NCI-H2196 (cell line): ENCODE measurements around the gene KAT7.

Experiments used
- DNase-seq: peaks from one replicate; lab custom pipeline; 2025; ENCODE audit not compliant: unreplicated experiment; lab: John Stamatoyannopoulos, UW

Gene KAT7

DNA sequence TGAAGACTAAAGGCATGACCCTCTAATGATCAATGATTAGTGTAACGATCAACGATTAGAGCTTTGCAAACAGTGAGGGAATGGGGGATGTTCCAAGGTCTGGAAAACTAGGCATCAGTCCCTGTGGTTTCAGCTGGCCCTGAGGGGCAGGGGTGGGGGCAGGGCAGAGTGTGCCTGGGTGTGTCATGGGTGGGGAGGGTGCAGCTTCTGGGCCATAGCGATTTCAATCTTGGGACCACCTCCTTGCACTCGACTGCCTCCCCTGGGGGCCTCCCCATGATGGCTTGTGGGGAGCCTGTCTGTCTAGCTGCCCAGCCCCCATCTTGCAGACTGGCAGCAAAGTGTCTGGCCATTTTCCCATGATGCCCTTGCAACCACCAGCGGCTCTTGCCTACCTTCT lies 51.0 kb downstream of the KAT7 start:
- DNase-seq, result no peak

DNA sequence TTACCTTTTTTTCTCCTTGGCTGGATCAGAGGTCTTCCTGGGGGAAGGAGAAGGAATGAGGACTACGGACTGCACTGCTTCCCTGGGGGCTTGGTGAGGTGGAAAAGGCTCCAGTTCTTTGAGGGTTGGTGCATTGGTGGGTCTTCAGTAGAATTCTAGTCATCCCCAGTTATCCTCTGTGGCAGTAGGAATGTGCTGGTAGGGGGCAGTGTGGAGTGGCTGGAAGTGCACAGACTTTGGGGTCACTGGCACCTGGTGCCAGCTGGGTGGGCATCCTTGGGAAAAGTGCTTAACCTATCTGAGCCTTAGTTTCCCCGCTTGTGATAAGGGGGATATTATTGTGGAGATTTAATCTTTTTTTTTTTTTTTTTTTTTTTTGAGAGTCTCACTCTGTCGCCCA lies 53.1 kb downstream of the KAT7 start:
- DNase-seq, result no peak

- DNase-seq, result no peak
Observed at GRCh38 chr17:49842371-49842770, 53.9 kb downstream of the KAT7 start.

GRCh38 chr17:49842846-49843245 lies 54.4 kb downstream of the KAT7 start:
- no peak for DNase-seq

DNA sequence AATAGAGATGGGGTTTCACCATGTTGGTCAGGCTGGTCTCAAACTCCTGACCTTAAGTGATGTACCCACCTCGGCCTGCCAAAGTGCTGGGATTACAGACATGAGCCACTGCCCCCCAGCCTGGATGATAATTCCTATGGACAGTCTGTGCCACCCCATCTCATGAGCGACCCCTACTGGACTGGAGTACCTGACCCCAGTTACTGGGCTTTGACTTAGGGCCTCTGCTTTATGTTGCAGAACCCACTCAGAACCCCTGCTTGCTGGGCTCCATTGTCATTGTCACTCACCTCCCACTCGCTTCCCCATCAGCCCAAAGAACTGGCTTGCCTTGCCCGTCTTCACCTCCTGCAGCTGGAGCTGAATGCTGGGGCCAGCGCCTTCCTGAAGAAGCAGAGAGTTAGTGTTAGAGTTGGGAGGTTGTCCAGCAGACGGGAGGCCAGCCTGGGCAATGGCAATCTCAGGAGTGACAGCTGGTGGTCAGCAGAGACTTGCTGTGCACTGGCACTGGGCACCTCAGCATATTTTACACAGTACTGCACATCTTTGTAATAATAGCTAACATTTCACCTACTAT lies 55.4 kb downstream of the KAT7 start:
- no peak for DNase-seq

GRCh38 chr17:49845321-49845720 lies 56.8 kb downstream of the KAT7 start:
- no peak for DNase-seq

- no peak for DNase-seq
Observed at GRCh38 chr17:49846938-49847712, 58.6 kb downstream of the KAT7 start.

DNA sequence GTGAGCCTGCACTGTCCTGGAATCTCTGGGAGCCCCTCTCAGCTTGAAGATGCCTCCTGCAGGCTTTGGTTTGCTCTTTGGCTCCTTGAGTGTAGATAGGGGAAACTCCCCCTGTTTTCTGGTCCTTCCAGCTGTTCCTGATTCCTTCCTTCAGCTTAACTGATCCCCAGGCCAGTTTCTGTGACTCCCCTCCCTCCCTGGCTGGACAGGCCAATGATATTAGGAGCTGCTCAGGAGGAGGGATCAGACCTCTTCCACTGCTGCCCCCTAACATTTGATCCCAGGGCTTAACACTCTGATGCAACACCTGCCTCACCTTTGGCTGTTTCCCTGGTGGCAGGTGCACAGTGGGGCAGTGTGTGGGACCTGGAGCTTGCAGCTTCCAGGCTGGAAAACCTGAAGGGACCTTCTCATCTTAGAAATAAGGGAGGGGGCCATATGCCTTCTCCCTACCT lies 59.6 kb downstream of the KAT7 start, which contains the start of gene TAC4:
TSS of gene TAC4 (minus strand) at position 51 of the 455 bp plus-strand sequence. CDS start 52 bp downstream, outside the sequence.
- DNase-seq, result no peak

DNA sequence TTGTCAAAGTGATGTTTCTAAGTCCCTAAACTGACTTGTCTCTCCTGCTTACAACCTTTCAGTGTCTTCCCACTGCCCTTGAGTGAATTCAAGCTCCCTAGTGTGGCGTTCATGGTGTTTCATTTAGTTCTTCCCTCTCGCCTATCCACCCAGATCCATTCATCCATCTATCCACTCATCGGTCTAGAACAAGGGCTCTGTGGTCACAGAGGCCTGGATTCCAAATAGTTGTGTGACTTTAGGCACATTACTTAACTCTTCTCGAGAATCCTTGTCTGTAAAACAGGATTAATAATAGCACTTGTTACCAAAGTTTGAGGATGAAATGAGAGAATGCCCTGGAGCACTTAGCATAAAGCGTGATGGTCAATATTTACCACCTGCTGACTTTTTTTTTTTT lies 60.3 kb downstream of the KAT7 start:
- DNase-seq, result no peak

DNA sequence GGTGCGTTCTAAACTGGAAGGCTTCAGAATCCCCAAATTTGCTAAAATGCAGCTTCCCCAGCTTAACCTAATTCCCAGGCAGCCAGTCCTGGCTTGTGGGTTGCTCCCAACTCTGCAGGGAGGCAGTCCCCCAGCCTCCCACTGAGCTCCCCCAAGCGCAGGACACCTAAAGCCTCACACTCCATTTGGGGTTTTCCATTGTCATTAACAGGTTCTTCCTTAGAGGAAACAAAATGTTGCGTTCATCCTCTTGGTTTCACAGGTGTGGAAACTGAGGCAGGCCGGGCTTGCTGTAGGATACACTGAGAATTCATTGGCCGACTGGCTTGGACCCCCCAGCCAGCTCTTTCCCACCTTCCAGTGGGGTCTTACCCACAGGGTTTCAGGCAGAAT lies 61.7 kb downstream of the KAT7 start:
- no peak for DNase-seq

GRCh38 chr17:49850772-49851386 lies 62.4 kb downstream of the KAT7 start:
- DNase-seq, result no peak

GRCh38 chr17:49851387-49852291 lies 63.2 kb downstream of the KAT7 start:
- DNase-seq, result no peak

- no peak for DNase-seq
Observed at GRCh38 chr17:49853470-49854015, 65.1 kb downstream of the KAT7 start.

GRCh38 chr17:49854126-49854525 lies 65.6 kb downstream of the KAT7 start:
- DNase-seq, result no peak

- no peak for DNase-seq
Observed at GRCh38 chr17:49858796-49859195, 70.3 kb downstream of the KAT7 start.

GRCh38 chr17:49859991-49860953 lies 71.8 kb downstream of the KAT7 start:
- DNase-seq, result no peak

DNA sequence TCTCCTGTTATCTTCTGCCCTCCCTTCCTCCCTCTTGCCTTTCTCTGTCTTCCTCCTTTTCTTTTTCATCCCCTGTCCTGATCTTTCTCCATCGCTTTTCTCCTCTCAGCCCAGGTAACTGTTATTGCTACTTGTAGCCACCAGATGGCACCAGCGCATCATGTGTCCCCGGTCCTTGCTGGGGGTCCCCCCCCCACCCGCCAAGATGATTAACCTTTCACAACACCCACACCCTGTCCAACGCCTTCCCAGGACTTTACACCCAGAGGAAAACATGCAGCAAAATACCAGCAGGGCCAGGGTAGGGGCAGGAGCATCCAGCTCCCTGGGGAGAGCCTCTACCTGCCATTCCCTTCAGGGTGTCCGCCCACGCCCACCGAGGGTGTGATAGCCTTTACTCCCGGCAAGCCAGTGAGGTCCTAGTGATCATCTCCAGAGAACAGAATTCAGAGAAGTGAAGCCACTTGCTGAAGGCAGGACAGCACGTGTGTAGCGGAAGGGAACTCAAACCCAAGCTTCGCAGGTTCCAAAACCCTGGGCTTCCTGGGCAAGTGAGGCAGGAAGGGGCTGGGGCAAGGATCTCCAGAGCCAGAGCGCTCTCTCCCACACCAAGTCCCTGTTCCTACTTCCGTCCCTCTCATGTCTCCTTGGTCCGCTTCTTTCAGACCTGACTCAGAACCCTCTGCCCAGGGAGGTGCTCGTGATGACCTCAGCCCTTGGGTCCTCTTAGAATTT lies 72.8 kb downstream of the KAT7 start:
- peak; percentile 64 for DNase-seq

DNA sequence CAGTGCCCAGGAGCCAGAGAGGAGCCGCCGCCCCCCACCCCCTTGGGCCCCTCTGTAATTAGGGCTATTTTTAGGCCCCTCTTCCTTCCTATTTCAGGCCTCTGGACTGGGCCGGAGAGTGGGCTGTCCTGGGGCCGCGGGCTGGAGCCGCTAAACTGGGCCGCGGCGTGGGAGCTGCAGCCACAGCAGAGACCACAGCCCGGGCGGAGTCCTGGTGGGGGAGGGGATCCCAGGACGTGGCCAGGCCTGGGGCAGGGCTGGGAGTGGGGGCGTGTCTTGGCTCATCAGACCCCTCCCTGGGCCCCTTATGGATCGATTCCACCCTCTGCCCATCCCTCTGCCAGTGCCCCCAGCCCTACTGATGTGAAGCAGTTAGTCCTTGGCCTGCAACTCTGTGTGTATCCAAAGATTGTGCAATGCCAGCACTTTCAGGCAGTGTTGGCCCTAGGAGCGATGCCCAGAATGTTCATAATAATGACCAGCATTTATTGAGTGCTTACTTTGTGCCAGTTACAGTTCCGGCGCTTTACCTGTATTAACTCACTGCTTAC lies 74.4 kb downstream of the KAT7 start:
- no peak for DNase-seq

GRCh38 chr17:49866019-49866380 lies 77.5 kb downstream of the KAT7 start:
- no peak for DNase-seq
